IPS-11a (cell line): ENCODE data around the gene NRN1L.
A peak's percentile ranks its signal among the peaks of the same experiment; 100 is the strongest.
"Not testable (repeated sequence)": the region's sequence is repeated elsewhere in the genome, so short reads cannot be mapped to it uniquely, and the experiment has no call there.

Experiments used
- H3K4me3 ChIP-seq: one replicate; pipeline ENCODE4 v1.5.1; 2013; ENCODE audit warnings: low read depth, low read length, control low read depth

Gene NRN1L

DNA sequence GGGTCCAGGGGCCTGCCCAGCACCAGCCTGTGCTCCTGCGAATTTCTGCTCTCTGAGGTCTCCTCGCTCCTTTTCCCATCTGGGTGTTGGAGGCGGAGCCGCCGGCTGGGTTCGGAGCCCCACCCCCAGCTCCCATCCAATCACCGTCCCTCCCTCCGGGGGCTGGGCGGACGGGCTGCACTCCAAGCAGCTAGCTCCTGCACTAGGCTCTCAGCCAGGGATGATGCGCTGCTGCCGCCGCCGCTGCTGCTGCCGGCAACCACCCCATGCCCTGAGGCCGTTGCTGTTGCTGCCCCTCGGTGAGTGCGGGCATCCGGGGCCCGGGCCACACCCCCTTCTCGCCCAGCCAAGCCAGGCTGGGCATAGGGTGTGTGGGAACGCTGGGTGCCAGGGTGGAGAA is at the start of gene NRN1L:
Gene NRN1L, plus strand, starts transcription at position 202 of the 400 bp plus-strand sequence. Its CDS starts 19 bp downstream, at position 221.
- peak within 1 kb of the TSS; percentile 17 for H3K4me3 ChIP-seq

DNA sequence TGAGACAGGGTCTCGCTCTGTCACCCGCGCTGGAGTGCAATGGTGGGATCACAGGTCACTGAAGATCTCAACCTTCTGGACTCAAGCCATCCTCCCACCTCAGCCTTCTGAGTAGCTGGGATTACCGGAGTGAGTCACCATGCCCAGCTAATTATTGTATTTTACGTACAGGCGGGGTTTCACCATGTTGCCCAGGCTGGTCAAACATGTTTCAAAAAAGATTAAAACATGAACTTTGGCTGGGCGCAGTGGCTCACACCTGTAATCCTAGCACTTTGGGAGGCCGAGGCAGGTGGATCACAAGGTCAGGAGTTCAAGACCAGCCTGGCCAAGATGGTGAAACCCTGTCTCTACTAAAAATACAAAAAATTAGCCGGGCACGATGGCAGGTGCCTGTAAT is 47.5 kb upstream of the NRN1L start:
- H3K4me3 ChIP-seq, result not testable (repeated sequence)

DNA sequence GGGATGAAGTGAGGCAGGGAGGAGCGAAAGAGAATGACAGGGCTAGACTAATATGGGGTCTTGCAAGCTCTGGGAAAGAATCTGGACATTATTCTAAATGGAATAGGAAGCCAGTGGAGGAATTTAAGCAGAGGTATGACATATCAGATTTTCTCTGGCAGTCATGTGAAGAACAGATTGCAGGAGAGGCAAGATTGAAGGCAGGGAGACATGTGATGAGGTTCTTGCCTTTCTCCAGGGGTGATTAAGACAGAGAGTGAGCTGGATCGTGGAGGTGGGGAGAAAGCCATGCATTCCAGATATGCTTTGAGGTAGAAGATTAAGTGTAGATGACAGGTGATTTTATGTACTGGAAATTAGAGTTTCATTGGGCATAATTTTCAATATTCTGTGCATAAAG is 46.9 kb upstream of the NRN1L start:
- H3K4me3 ChIP-seq, result no peak overlapping the region

- no peak overlapping the region for H3K4me3 ChIP-seq
Observed at GRCh38 chr16:67841198-67841815, 43.4 kb upstream of the NRN1L start.

- peak within 1 kb of the TSS; percentile 97 for H3K4me3 ChIP-seq
Observed at GRCh38 chr16:67841816-67842508, 42.7 kb upstream of the NRN1L start, which contains the start of gene THAP11. TSS of gene THAP11 (plus strand) at chr16:67842320. CDS start at chr16:67842555, 235 bp downstream.

DNA sequence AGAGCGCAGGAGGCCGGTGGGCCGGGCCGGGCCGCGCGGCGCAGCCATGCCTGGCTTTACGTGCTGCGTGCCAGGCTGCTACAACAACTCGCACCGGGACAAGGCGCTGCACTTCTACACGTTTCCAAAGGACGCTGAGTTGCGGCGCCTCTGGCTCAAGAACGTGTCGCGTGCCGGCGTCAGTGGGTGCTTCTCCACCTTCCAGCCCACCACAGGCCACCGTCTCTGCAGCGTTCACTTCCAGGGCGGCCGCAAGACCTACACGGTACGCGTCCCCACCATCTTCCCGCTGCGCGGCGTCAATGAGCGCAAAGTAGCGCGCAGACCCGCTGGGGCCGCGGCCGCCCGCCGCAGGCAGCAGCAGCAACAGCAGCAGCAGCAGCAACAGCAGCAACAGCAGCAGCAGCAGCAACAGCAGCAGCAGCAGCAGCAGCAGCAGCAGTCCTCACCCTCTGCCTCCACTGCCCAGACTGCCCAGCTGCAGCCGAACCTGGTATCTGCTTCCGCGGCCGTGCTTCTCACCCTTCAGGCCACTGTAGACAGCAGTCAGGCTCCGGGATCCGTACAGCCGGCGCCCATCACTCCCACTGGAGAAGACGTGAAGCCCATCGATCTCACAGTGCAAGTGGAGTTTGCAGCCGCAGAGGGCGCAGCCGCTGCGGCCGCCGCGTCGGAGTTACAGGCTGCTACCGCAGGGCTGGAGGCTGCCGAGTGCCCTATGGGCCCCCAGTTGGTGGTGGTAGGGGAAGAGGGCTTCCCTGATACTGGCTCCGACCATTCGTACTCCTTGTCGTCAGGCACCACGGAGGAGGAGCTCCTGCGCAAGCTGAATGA is 42.0 kb upstream of the NRN1L start:
- H3K4me3 ChIP-seq, result peak overlapping the region; percentile 97

DNA sequence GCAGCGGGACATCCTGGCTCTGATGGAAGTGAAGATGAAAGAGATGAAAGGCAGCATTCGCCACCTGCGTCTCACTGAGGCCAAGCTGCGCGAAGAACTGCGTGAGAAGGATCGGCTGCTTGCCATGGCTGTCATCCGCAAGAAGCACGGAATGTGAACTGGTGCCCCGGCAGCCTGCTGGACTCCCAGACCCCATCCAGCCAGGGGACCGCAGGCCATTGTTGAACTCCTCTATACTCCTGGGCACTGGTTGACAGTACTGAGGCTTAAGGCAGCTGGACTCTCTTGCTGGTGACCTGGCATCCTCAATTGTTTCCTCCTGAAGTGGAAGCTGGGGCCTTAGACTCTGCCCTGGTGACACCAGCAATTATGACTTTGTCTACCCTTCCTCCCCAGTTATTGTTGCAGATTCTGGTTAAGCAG is 41.3 kb upstream of the NRN1L start:
- H3K4me3 ChIP-seq, result peak overlapping the region; percentile 97

DNA sequence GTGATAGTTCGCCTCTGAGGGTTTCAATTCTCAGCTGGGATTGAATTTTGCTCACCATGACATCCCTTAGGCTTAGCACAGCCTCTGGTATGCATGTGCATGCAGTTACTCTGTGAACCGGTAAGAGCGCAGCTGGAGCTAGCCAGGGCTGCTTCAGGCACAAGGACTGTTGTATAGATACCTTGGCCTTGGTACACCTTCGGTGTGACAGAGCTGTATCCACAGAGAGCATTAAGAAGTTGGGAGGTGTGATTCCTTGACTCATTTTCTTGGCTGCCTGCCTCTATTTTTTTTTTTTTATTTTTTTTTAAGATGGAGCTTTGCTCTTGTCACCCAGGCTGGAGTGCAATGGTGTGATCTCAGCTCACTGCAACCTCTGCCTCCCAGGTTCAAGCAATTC is 40.2 kb upstream of the NRN1L start:
- no peak overlapping the region for H3K4me3 ChIP-seq

- peak overlapping the region; percentile 50 for H3K4me3 ChIP-seq
Observed at GRCh38 chr16:67845291-67846062, 39.2 kb upstream of the NRN1L start.

DNA sequence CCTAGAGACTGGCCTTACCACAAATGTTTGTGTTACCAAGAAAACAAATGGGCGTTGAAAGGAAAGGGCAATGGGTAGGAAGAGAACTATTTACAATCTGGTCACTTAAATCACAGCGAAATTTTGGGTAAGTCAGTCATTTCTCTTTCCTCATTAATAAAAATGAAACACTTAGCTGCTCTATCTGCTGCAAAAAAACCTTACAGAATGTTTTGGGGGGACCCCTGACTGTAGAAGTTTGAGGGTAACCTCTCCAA is 38.7 kb upstream of the NRN1L start:
- H3K4me3 ChIP-seq, result peak overlapping the region; percentile 50

DNA sequence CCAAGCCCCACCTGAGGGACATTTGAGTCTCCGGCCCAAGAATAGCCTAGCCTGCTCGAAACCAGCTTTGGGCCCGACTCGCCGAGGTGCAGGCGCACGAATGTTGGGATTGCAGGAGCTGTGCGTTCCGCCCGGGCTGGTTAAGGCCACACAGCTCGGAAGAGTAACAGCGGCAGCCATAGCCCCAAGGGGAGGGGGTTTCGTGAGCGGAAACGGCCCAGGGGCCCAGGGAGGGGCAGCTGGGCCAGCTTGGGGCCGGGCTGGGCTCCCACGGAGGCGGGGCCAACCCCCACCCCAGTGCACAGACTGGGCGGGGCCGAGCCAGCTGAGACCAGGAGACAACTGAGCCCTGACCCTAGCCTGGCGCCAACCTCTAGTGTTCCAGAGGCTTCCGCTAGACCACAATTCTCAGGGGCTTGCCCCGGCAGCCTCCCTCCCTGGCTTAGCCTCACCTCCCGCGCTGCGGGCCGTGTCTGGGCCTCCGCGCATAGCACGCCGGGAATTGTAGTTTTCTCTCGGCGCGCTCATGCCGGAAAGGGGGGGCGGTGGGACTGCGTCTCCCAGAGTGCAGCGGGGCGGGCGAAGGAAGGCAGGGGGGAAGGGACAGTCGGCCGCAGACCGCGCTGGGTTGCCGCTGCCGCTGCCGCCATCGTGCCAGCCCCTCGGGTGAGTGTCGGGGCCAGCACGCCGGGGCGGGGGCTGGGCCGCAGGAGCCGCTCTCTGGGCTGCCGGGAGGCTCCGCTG is 38.2 kb upstream of the NRN1L start, which contains the start of gene NUTF2:
Gene NUTF2, plus strand, starts transcription at position 614 of the 744 bp plus-strand sequence. CDS start 18,198 bp downstream, outside the sequence.
- H3K4me3 ChIP-seq, result peak within 1 kb of the TSS; percentile 85

DNA sequence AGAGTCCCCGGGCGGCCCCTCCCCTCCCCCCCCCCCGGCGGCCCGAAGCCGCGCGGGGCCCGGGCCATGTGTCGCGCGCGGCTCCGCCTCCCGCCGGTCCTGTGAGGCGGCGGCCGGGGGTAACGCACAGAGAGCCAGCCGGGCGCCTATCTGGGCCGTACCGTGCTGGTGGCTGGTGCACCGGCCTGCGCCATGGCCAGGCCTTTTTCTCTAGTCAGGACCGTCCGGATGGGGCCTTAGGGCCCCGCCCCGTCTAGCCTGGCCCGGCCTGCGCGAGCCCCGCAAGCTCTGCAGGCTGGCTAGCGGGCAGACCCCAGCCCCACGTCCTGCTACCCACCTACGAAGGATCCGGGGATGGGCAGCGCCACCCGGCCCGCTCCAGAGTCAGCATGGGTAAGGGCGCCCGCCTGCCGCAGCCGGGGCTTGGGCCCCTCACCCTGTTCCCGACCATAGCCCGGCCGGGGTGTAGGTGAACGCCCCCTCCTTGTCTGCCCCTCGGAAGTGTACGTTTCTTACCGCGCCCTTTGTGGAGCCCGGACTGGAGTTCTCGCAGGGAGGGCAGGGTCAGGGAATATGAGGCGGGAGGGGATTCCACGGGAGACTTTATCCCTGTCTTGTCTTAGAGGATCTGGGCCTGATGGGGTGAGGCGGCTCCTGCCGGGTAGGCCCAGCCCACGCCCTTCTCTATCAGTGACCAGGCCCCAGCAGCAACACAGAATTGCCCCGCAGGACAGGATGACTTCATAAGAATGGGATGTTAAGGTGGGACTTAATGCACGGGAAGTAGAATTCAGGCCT is 37.4 kb upstream of the NRN1L start, which contains the start of gene CENPT:
Gene CENPT, minus strand, starts transcription at position 630 of the 798 bp plus-strand sequence. CDS start 13,834 bp downstream, outside the sequence.
- peak within 1 kb of the TSS; percentile 85 for H3K4me3 ChIP-seq

DNA sequence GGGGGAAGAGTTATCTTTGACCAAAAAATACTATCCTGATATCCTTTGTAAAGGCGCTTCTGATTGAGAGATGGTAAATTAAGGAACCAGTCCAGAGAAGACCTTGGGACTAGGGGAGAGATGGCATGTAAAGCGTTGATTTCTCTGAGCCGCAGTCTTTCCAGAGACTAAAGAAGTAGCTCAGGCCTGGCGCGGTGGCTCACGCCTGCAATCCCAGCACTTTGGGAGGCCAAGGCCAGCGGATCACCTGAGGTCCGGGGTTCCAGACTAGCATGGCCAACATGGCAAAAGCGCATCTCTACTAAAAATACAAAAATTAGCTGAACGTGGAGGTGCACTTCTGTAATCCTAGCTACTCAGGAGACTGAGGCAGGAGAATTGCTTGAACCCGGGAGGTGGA is 36.6 kb upstream of the NRN1L start:
- peak overlapping the region; percentile 85 for H3K4me3 ChIP-seq

- H3K4me3 ChIP-seq, result no peak overlapping the region
Observed at GRCh38 chr16:67853670-67854069, 31.0 kb upstream of the NRN1L start.

DNA sequence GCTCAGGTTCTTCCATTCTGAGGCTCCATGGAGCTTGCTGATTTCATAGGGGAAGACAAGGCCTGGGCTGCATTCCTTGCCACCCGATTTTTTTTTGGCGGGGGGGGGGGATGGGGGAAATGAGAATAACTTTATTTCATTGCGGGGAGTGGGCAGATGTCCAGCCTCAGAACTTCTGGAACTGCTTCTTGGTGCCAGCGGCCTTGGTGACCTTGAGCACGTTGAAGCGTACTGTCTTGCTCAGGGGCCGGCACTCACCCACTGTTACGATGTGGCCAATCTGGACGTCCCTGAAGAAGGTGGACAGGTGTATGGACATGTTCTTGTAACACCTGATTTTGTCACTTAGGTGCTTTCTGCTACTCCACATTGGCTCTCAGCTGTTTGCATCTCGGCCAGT is 28.9 kb upstream of the NRN1L start:
- H3K4me3 ChIP-seq, result no peak overlapping the region

GRCh38 chr16:67856927-67857546 is 27.6 kb upstream of the NRN1L start:
- no peak overlapping the region for H3K4me3 ChIP-seq

GRCh38 chr16:67857547-67858233 is 27.0 kb upstream of the NRN1L start:
- no peak overlapping the region for H3K4me3 ChIP-seq

GRCh38 chr16:67858500-67858899 is 26.2 kb upstream of the NRN1L start:
- no peak overlapping the region for H3K4me3 ChIP-seq
